Right lobe of liver (tissue), 6 donors: Measurements from ENCODE around the gene PGBD5. TPM values are rescaled to one million over a fixed set of nuclear protein-coding genes. Genes with fewer than 3 reads are reported as not detected.

Source experiments
- ATAC-seq, 4 donors: fragments of 200-7000 bp; cut with Tn5 transposase; one replicate each; pipeline ENCODE4 v1.9.1; 2020; ENCODE audit warnings: mild to moderate bottlenecking in 4 of 4, moderate library complexity in 4 of 4
- DNase-seq, 3 donors: peaks; one replicate each; pipeline ENCODE4 v3.0.0-alpha.2; 2020
- H3K27ac ChIP-seq, 3 donors: fragments of 200-600 bp; one replicate each; pipeline ENCODE4 v1.8.0; 2022
- H3K27me3 ChIP-seq, 2 donors: fragments of 200-600 bp; one replicate each; pipeline ENCODE4 v1.8.0; 2022
- H3K36me3 ChIP-seq, 4 donors: fragments of 200-600 bp; sonication (generic) in 1 of 4; one replicate each; pipeline versions ENCODE4 v1.5.1 to v1.8.0; 2017 to 2022; ENCODE audit warnings: control low read depth in 1 of 4
- H3K4me1 ChIP-seq, 4 donors: fragments of 200-600 bp; sonication (generic) in 1 of 4; one replicate each; pipeline versions ENCODE4 v1.5.1 to v1.8.0; 2017 to 2022; ENCODE audit warnings: control low read depth in 1 of 4
- H3K4me3 ChIP-seq, 3 donors: fragments of 200-600 bp; one replicate each; pipeline ENCODE4 v1.8.0; 2022
- H3K9me3 ChIP-seq, 4 donors: fragments of 200-600 bp; sonication (generic) in 1 of 4; one replicate each; pipeline versions ENCODE4 v1.5.1 to v1.8.0; 2017 to 2022; ENCODE audit warnings: control low read depth in 1 of 4
- CTCF ChIP-seq, 4 donors: fragments of 200-600 bp in 3 of 4; fragments of 450-650 bp in 1 of 4; IDR thresholded peaks; one replicate each; pipeline versions ENCODE4 v1.5.1 to v1.8.0; 2016 to 2022; ENCODE audit warnings: antibody characterized with exemption in 4 of 4, mild to moderate bottlenecking in 2 of 4
- POLR2A ChIP-seq: fragments of 450-650 bp; IDR thresholded peaks from one replicate; pipeline ENCODE4 v1.6.1; 2017; ENCODE audit warnings: antibody characterized with exemption, mild to moderate bottlenecking
- WGBS: methylation state at CpG from one replicate; pipeline ENCODE4 v1.1.6; 2018; ENCODE audit warnings: low coverage, low lambda C conversion rate; ENCODE audit not compliant: insufficient coverage; ENCODE audit errors: missing lambda C conversion rate; 5-methylcytosine and 5-hydroxymethylcytosine counted together
- intact Hi-C, 2 donors: fragments of 100-400 bp; cut with DNase I; formaldehyde crosslinking; loops; one replicate each; pipeline versions ENCODE4 v1.11.2 to v1.14.1; 2022
- total RNA-seq, 6 experiments: library from RNA; depleted of rRNA in 2 of 6; stranded (reverse); fragments of >200 nt in 2 of 6; fragmentation: NEBNext Ultra II Directional in 3 of 6; extraction: Animal tissue kit (Norgen Biotek cat#: 25700) in 3 of 6; gene quantifications; one replicate each; pipeline versions ENCODE4 v1.1.0 to v1.2.4, GENCODE V29; 2016 to 2023
- donor health status: DM: no; HTN: yes; CAD: no.
- donor health status: DM: no; HTN: no; CAD: no.
- donor health status: DM: no; HTN: no; CAD: no.
- donor health status: DM: no; HTN: yes; CAD: no.
- donor health status: DM: no; HTN: yes; CAD: no.

PGBD5 gene
- total RNA-seq, 6 experiments from 2014 or later: 0.80 to 6.4 (median 2.4) TPM

- no peak overlapping the region for H3K27ac ChIP-seq
- no peaks in the 10 kb centered on the region for H3K36me3 ChIP-seq
- intact Hi-C loops: no loop called here
- 94% methylated on average over 8 of the region's 18 CpGs for WGBS
- DNase-seq (no peak), ATAC-seq (no peak)
- H3K27me3 ChIP-seq: no peaks in the 10 kb centered on the region
- no peaks in the 10 kb centered on the region for H3K4me1 ChIP-seq
- H3K4me3 ChIP-seq: no peak overlapping the region
- TF ChIP-seq CTCF (IDR thresholded peaks at IDR 0.05) (no peak), POLR2A (no peak)
- H3K9me3 ChIP-seq: no peaks in the 10 kb centered on the region
Measured at GRCh38 chr1:230393722-230394121, 32.4 kb downstream of the PGBD5 start.

- intact Hi-C loops: no loop called here
Measured at GRCh38 chr1:230392920-230393521, 33.1 kb downstream of the PGBD5 start.

GRCh38 chr1:230392536-230392909, 33.6 kb downstream of the PGBD5 start:
- peak in 1 of 4 donors; percentile 7 for ATAC-seq
- Histone ChIP-seq H3K27me3 (no peaks in the 10 kb centered on the region), H3K9me3 (no peaks in the 10 kb centered on the region), H3K4me1 (no peaks in the 10 kb centered on the region), H3K4me3 (no peak overlapping the region), H3K27ac (no peak overlapping the region), H3K36me3 (no peaks in the 10 kb centered on the region)
- no peak for DNase-seq
- no peak for TF ChIP-seq POLR2A
- no peak for TF ChIP-seq CTCF (IDR thresholded peaks at IDR 0.05)
- intact Hi-C loops: no loop called here
- WGBS: 51% methylated on average over 4 of the region's 9 CpGs

More at GRCh38 chr1:230392920-230393521, 33.1 kb downstream of the PGBD5 start:
- Histone ChIP-seq H3K9me3 (no peaks in the 10 kb centered on the region), H3K4me1 (no peaks in the 10 kb centered on the region), H3K27ac (no peak overlapping the region), H3K27me3 (no peaks in the 10 kb centered on the region), H3K36me3 (no peaks in the 10 kb centered on the region), H3K4me3 (no peak overlapping the region)
- TF ChIP-seq POLR2A: no peak
- no peak for TF ChIP-seq CTCF (IDR thresholded peaks at IDR 0.05)
- ATAC-seq (no peak), DNase-seq (no peak)
- WGBS: 65% methylated on average over 6 of the region's 9 CpGs

GRCh38 chr1:230391776-230392535, 34.2 kb downstream of the PGBD5 start:
- DNase-seq (no peak), ATAC-seq (no peak)
- 67% methylated on average over 9 of the region's 20 CpGs for WGBS
- TF ChIP-seq CTCF (IDR thresholded peaks at IDR 0.05): no peak
- no peak for TF ChIP-seq POLR2A
- H3K36me3 ChIP-seq: no peaks in the 10 kb centered on the region
- H3K27me3 ChIP-seq: no peaks in the 10 kb centered on the region
- intact Hi-C loops: no loop called here
- no peak overlapping the region for H3K4me3 ChIP-seq
- no peak overlapping the region for H3K27ac ChIP-seq
- no peaks in the 10 kb centered on the region for H3K4me1 ChIP-seq
- no peaks in the 10 kb centered on the region for H3K9me3 ChIP-seq
